KMS-11 (cell line): ENCODE measurements around the gene ZFYVE28.

Source experiments
- H2AFZ ChIP-seq: fragments of 200-600 bp; sonication (generic); 2 replicates; pipeline ENCODE4 v1.6.1; 2016; ENCODE audit warnings: antibody characterized with exemption, mixed run types, low read depth
- H3K27ac ChIP-seq: fragments of 200-600 bp; sonication (generic); 2 replicates; pipeline ENCODE4 v1.6.1; 2016; ENCODE audit warnings: mild to moderate bottlenecking, mixed run types
- H3K27me3 ChIP-seq: fragments of 200-600 bp; sonication (generic); 2 replicates; pipeline ENCODE4 v1.6.1; 2017; ENCODE audit warnings: mild to moderate bottlenecking, low read depth, mixed run types, moderate library complexity; ENCODE audit not compliant: insufficient read depth
- H3K36me3 ChIP-seq: fragments of 200-600 bp; sonication (generic); 2 replicates; pipeline ENCODE4 v1.6.1; 2017; ENCODE audit warnings: mild to moderate bottlenecking, mixed run types; ENCODE audit not compliant: insufficient read depth
- H3K4me1 ChIP-seq: fragments of 200-600 bp; sonication (generic); 2 replicates; pipeline ENCODE4 v1.6.1; 2016; ENCODE audit warnings: mild to moderate bottlenecking, low read depth, mixed run types; ENCODE audit not compliant: poor library complexity, severe bottlenecking
- H3K4me2 ChIP-seq: fragments of 200-600 bp; sonication (generic); 2 replicates; pipeline ENCODE4 v1.7.0; 2016; ENCODE audit warnings: mild to moderate bottlenecking, mixed run types
- H3K4me3 ChIP-seq: fragments of 200-600 bp; sonication (generic); IDR thresholded peaks from 2 replicates; pipeline ENCODE4 v1.6.1; 2017; ENCODE audit warnings: low read depth, low read length, mixed read lengths; ENCODE audit not compliant: insufficient read depth
- H3K79me2 ChIP-seq: fragments of 200-600 bp; sonication (generic); 2 replicates; pipeline ENCODE4 v1.6.1; 2016; ENCODE audit warnings: low read depth, mixed run types; ENCODE audit not compliant: insufficient read depth
- H3K9ac ChIP-seq: fragments of 200-600 bp; sonication (generic); 2 replicates; pipeline ENCODE4 v1.6.1; 2016; ENCODE audit warnings: mild to moderate bottlenecking, mixed run types
- H4K20me1 ChIP-seq: fragments of 200-600 bp; sonication (generic); 2 replicates; pipeline ENCODE4 v1.6.1; 2016; ENCODE audit warnings: mild to moderate bottlenecking, mixed run types; ENCODE audit not compliant: insufficient read depth
- CTCF ChIP-seq: fragments of 200-600 bp; sonication (generic); conservative IDR thresholded peaks from 2 replicates; pipeline ENCODE4 v1.6.1; 2017; ENCODE audit warnings: low read depth, mild to moderate bottlenecking, antibody characterized with exemption, low read length, moderate library complexity, mixed read lengths

The ZFYVE28 gene

DNA sequence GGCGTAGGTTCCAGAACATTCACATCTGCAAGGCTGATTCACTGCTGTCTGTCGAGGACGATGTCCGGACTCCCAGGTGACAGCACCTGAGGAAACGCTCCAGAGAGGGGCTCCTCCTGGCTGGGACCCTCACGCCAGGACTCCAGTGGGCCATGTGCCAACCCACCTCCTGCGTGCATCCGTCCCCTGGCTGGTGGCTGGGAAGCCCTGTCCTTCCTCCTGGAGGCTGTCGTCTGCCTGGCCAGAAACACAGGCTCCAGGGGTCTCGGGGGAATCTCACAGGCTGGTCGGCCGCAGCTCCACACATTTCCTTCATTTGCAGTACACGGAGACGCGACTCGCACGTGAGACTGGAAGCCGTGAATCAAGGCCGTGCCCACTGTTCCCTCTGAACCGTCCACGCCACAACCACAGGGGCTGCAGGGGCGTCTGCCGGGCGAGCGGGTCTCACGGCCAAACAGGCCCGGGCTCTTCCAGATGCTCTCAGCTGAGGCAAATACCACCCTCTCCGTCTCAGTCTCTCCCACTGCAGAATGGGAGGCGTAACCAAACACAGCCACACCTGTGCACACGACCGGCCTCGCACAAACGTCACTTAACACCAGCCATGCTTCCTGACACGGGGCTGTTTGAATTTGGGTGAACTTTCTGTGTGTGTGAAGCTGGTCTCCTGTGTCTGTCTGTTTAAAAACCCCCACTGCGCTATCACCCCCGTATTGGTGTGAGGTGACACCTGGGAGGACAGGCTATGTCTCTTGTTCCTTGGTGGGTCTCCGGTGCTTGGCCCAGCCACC is 117.8 kb downstream of the ZFYVE28 start:
- no peak overlapping the region for H3K27ac ChIP-seq
- H3K27me3 ChIP-seq, result no peaks in the 10 kb centered on the region
- no peak overlapping the region for H2AFZ ChIP-seq
- H4K20me1 ChIP-seq, result no peaks in the 10 kb centered on the region
- no peak overlapping the region for H3K4me2 ChIP-seq
- no peak overlapping the region for H3K4me3 ChIP-seq
- no peaks in the 10 kb centered on the region for H3K79me2 ChIP-seq
- no peaks in the 10 kb centered on the region for H3K36me3 ChIP-seq
- no peak overlapping the region for H3K9ac ChIP-seq
- H3K4me1 ChIP-seq, result no peaks in the 10 kb centered on the region
- no peak for TF ChIP-seq CTCF

DNA sequence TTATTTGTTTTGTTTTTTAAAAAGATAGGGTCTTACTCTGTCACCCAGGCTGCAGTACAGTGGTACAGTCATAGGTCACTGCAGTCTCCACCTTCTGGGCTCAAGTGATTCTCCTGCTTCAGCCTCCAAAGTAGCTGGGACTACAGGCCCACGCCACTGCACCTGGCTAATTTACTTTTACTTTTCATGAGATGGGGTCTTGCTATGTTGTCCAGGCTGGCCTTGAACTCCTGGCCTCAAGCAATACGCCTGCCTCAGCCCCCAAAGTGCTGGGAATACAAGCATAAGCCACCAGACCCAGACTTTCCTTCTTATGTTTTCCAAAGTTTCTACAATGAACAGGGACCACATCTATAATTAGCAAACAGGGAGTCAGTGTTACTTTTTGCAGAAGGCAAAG is 118.7 kb downstream of the ZFYVE28 start:
- H3K4me2 ChIP-seq, result no peak overlapping the region
- H3K9ac ChIP-seq, result no peak overlapping the region
- no peaks in the 10 kb centered on the region for H3K79me2 ChIP-seq
- no peaks in the 10 kb centered on the region for H4K20me1 ChIP-seq
- no peak for TF ChIP-seq CTCF
- H2AFZ ChIP-seq, result no peak overlapping the region
- no peak overlapping the region for H3K4me3 ChIP-seq
- H3K4me1 ChIP-seq, result no peaks in the 10 kb centered on the region
- no peaks in the 10 kb centered on the region for H3K27me3 ChIP-seq
- H3K36me3 ChIP-seq, result no peaks in the 10 kb centered on the region
- H3K27ac ChIP-seq, result no peak overlapping the region

GRCh38 chr4:2298532-2298991 is 119.9 kb downstream of the ZFYVE28 start:
- no peak for TF ChIP-seq CTCF
- no peaks in the 10 kb centered on the region for H4K20me1 ChIP-seq
- H3K27me3 ChIP-seq, result no peaks in the 10 kb centered on the region
- no peaks in the 10 kb centered on the region for H3K36me3 ChIP-seq
- H2AFZ ChIP-seq, result no peak overlapping the region
- H3K79me2 ChIP-seq, result no peaks in the 10 kb centered on the region
- no peak overlapping the region for H3K4me2 ChIP-seq
- no peak overlapping the region for H3K4me3 ChIP-seq
- H3K4me1 ChIP-seq, result no peaks in the 10 kb centered on the region
- no peak overlapping the region for H3K27ac ChIP-seq
- no peak overlapping the region for H3K9ac ChIP-seq

GRCh38 chr4:2297606-2298531 is 120.6 kb downstream of the ZFYVE28 start:
- Histone ChIP-seq H3K36me3 (no peaks in the 10 kb centered on the region), H3K27me3 (no peaks in the 10 kb centered on the region), H3K79me2 (no peaks in the 10 kb centered on the region), H3K4me2 (no peak overlapping the region), H3K4me1 (no peaks in the 10 kb centered on the region), H3K9ac (no peak overlapping the region), H3K4me3 (no peak overlapping the region), H4K20me1 (no peaks in the 10 kb centered on the region), H2AFZ (no peak overlapping the region), H3K27ac (no peak overlapping the region)
- TF ChIP-seq CTCF, result no peak
